Testis (tissue), 3 donors: ENCODE results near the gene XRCC2. TPM values are rescaled to one million over a fixed set of nuclear protein-coding genes. Genes with fewer than 3 reads are reported as not detected.

Source experiments
- DNase-seq: peaks from one replicate; pipeline ENCODE4 v3.0.0-alpha.2; 2019
- H3K27ac ChIP-seq, 2 donors: fragments of 200-600 bp; sonication (generic); one replicate each; pipeline ENCODE4 v1.5.1; 2019
- H3K27me3 ChIP-seq: fragments of 200-600 bp; sonication (generic); one replicate; pipeline ENCODE4 v1.5.1; 2019
- H3K36me3 ChIP-seq: fragments of 200-600 bp; sonication (generic); one replicate; pipeline ENCODE4 v1.5.1; 2017; ENCODE audit warnings: low read depth; ENCODE audit errors: missing control alignments
- H3K4me1 ChIP-seq: fragments of 200-600 bp; sonication (generic); one replicate; pipeline ENCODE4 v1.5.1; 2019
- H3K4me3 ChIP-seq, 2 donors: fragments of 200-600 bp; sonication (generic); one replicate each; pipeline ENCODE4 v1.5.1; 2017 to 2019
- H3K9me3 ChIP-seq: fragments of 200-600 bp; sonication (generic); one replicate; pipeline ENCODE4 v1.5.1; 2017
- POLR2A ChIP-seq: fragments of 450-650 bp; IDR thresholded peaks from one replicate; pipeline ENCODE4 v1.6.1; 2017; ENCODE audit warnings: antibody characterized with exemption, mild to moderate bottlenecking, moderate library complexity
- WGBS, 2 donors: methylation state at CpG; one replicate each; pipeline ENCODE4 v1.1.5; 2018; 5-methylcytosine and 5-hydroxymethylcytosine counted together
- intact Hi-C: fragments of 100-400 bp; cut with DNase I; formaldehyde crosslinking; loops from one replicate; pipeline ENCODE4 v1.15.1; 2023; ENCODE audit warnings: low total_unique reads
- polyA plus RNA-seq: library from polyadenylated mRNA; stranded (reverse); fragments of 350-450 nt; fragmentation: Illumina TruSeq; extraction: RNeasy Lipid Tissue Mini Kit (QIAGEN cat#74804); gene quantifications from one replicate; pipeline ENCODE4 v1.2.3, GENCODE V29; 2014; ENCODE audit warnings: low read depth, low replicate concordance; ENCODE audit not compliant: insufficient read depth
- total RNA-seq, 2 donors: library from RNA; depleted of rRNA; stranded (reverse); fragments of >200 nt; gene quantifications; one replicate each; pipeline ENCODE4 v1.2.3, GENCODE V29; 2016
- TF ChIP-seq, protein P1 (sequence below), 3 experiments: fragments of 450-650 bp in 2 of 3; fragments of 200-600 bp in 1 of 3; sonication (generic) in 1 of 3; IDR thresholded peaks; one replicate each; pipeline ENCODE4 v1.5.1; 2016 to 2019; ENCODE audit warnings: antibody characterized with exemption in 3 of 3, mild to moderate bottlenecking in 2 of 3, moderate library complexity in 1 of 3

XRCC2 gene
- total and polyA plus RNA-seq, 3 donors from 2014 or later, result 3.4 to 9.6 (median 5.7) TPM

DNA sequence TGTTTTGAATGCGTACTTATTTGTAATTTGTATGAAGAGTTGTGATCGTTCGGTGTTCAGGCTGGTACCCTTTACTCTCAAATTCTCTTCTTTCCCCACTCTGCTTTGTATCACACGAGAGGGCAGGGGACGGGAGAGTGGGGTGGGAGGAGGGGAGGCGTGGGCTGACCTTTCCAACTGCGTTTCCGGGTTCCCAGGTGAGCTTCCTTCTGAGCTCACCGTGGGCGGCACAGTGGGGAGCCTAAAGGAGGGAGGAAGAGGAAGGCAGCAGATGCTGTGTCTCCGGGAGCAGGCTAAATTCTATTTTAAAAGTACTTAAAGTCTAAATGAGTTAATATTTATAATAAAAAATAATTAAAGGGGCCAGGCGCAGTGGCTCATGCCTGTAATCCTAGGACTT is 7.4 kb upstream of the XRCC2 start:
- no peak overlapping the region for H3K4me3 ChIP-seq
- H3K27me3 ChIP-seq, result no peaks in the 10 kb centered on the region
- no peak for TF ChIP-seq POLR2A
- TF ChIP-seq, protein P1, sequence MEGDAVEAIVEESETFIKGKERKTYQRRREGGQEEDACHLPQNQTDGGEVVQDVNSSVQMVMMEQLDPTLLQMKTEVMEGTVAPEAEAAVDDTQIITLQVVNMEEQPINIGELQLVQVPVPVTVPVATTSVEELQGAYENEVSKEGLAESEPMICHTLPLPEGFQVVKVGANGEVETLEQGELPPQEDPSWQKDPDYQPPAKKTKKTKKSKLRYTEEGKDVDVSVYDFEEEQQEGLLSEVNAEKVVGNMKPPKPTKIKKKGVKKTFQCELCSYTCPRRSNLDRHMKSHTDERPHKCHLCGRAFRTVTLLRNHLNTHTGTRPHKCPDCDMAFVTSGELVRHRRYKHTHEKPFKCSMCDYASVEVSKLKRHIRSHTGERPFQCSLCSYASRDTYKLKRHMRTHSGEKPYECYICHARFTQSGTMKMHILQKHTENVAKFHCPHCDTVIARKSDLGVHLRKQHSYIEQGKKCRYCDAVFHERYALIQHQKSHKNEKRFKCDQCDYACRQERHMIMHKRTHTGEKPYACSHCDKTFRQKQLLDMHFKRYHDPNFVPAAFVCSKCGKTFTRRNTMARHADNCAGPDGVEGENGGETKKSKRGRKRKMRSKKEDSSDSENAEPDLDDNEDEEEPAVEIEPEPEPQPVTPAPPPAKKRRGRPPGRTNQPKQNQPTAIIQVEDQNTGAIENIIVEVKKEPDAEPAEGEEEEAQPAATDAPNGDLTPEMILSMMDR (IDR thresholded peaks at IDR 0.05), result no peak
- no peaks in the 10 kb centered on the region for H3K9me3 ChIP-seq
- H3K4me1 ChIP-seq, result no peaks in the 10 kb centered on the region
- 72 to 73% methylated on average over 12 of the region's 12 CpGs for WGBS, 2 donors
- no peak overlapping the region for H3K27ac ChIP-seq
- intact Hi-C loops, result no loop called here
- no peaks in the 10 kb centered on the region for H3K36me3 ChIP-seq
- DNase-seq, result no peak

DNA sequence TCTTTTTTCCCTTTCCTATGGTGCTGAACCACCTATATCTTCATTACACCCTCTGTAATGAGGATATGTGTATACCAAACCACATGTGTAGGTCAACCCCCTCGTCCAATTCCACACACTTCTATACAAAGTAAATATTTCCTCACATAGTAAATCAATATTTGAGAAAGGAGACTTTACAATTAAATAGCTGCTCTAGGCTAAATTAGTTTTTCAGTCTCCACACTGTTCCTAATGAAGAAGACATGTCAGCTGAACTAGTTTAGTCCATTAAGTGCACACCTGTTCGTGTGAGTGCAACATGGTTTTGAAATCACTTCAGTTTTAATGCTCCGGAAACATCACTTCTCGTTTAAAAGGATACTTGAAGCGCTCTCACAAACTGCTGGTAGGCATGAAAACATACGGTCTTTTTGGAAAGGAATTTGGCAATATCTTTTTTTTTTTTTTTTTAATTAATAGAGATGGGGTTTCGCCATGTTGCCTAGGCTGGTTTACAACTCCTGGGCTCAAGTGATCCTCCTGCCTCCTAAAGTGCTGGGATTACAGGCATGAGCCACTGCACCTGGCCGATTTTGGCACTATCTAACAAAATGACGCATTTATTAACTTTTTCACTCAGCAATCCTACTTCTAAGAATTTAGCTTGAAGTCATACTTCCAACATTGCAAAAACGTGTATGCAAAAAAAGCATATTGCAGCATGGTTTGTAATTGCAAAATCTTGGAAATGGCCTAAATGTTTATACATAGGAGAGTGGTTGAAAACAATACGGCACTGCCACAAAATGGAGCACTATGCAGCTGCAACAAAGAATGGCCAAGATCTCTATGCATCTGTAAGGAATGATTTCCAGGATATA is 2.1 kb upstream of the XRCC2 start:
- WGBS, 2 donors, result 81 to 83% methylated on average over 11 of the region's 11 CpGs
- intact Hi-C loops, result no loop called here
- TF ChIP-seq POLR2A, result no peak
- TF ChIP-seq, protein P1 (IDR thresholded peaks at IDR 0.05), result no peak
- no peaks in the 10 kb centered on the region for H3K9me3 ChIP-seq
- no peak overlapping the region for H3K4me3 ChIP-seq
- no peaks in the 10 kb centered on the region for H3K36me3 ChIP-seq
- no peak overlapping the region for H3K27ac ChIP-seq
- peaks cover 6% of the 10 kb centered on the region for H3K4me1 ChIP-seq
- no peaks in the 10 kb centered on the region for H3K27me3 ChIP-seq
- DNase-seq, result no peak

DNA sequence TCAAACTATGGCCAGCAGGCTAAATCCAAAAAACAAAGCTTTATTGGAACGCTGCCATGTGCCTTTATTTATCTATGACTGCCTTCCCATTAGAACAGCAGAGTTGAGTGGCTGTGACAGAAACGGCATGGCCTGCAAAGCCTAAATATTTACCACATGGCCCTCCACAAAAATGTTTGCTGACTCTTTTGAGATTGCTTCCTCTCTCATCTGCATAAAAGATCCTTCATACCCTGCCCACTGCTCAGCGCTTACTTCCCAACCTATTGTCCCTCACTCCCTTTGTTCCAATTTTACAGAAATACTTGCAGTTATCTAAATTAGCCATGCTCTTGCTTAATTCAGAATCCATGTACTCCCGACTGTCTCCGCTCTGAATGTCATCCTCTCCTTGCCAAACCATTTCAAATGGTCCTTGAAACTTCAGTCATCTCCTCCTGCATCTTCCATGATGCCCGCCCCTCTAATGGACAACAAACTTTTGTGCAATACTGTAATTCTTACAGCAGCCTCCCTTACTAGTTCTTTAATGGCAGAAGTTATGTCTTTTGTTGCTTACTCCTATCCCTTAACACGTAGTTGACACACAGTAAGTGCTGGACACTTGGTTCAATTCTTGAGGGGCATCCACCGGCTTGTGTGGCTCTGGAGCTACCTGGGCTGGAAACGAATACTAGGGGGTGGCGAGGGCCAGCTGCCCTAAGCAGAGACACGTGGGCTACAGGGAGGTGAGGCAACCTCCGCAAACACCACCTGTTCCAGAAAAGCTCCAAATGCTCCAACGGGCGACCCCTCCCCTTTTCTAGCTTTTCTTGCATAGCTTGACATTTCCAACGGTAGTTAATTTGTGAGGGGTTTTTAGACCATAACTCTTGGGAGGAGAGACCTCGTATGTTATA is 832 bp downstream of the XRCC2 start:
- H3K27ac ChIP-seq, result no peak overlapping the region
- peak overlapping the region; percentile 66 to 77 for H3K4me3 ChIP-seq
- peaks cover 6% of the 10 kb centered on the region for H3K4me1 ChIP-seq
- H3K27me3 ChIP-seq, result no peaks in the 10 kb centered on the region
- no peaks in the 10 kb centered on the region for H3K36me3 ChIP-seq
- no peaks in the 10 kb centered on the region for H3K9me3 ChIP-seq
- no peak for DNase-seq
- WGBS, 2 donors, result 7 to 11% methylated on average over 14 to 16 of the region's 16 CpGs
- intact Hi-C loops, result no loop called here
- TF ChIP-seq, protein P1 (IDR thresholded peaks at IDR 0.05), result no peak
- TF ChIP-seq POLR2A, result no peak

DNA sequence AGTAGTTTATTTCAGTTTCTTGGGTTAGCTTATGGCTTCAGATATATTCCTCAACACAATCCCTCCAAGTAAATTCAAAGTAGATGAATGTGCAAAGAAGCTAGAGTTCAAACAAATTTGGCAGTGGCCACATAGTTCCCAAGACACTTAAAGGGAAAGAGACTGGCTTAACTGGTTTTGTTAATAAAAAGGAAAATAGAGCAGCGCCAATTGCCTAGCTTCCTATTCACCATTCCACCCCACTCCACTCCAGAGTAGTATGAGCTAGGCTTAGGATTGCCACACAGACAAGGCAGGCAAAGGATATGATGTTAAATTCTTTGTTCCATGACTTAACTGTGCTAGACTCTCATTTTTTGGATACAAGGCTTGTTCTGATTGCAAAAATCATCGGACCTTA is 2.0 kb downstream of the XRCC2 start:
- Histone ChIP-seq H3K9me3 (no peaks in the 10 kb centered on the region), H3K27me3 (no peaks in the 10 kb centered on the region), H3K27ac (no peak overlapping the region), H3K4me3 (no peak overlapping the region), H3K4me1 (peaks cover 6% of the 10 kb centered on the region), H3K36me3 (no peaks in the 10 kb centered on the region)
- TF ChIP-seq POLR2A, result no peak
- TF ChIP-seq, protein P1 (IDR thresholded peaks at IDR 0.05), result no peak
- 90 to 96% methylated on average over 2 of the region's 2 CpGs for WGBS, 2 donors
- intact Hi-C loops, result no loop called here
- no peak for DNase-seq
